ENCODE measurements around the gene TENM3.

DNA sequence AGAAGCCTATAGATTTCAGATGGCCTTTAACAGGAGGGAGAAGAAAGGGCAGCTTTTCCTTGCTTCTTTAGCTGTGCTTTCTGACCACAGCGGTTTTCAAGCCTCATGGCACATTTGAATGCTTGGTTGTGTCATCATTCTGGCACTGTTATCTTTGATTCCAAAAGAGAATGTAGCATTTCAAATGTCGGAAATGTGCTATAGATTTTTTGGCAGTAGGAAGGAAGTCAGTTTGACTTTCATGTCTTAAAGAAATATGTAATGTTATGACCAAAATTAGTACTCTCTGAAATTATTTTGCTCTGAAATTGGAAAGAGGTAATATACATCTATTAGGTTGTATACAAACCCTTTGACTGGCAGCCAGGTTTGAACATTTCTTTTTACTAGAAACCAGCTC lies 171.9 kb downstream of the TENM3 start:
- no peak for TF ChIP-seq EZH2 (IDR thresholded peaks at IDR 0.05; ENCODE audit: low read depth)
- no peak for TF ChIP-seq CTCF (conservative IDR thresholded peaks at IDR 0.05)
